OCI-LY7 (cell line): Measurements from ENCODE around the gene THAP7.

Experiments
- CTCF ChIP-seq: fragments of 200-600 bp; sonication (generic); conservative IDR thresholded peaks from 2 replicates; pipeline ENCODE4 v1.5.1; 2014; ENCODE audit warnings: mild to moderate bottlenecking, antibody characterized with exemption, low read length, moderate library complexity, mixed read lengths
- EZH2phosphoT487 ChIP-seq: fragments of 200-600 bp; sonication (generic); IDR thresholded peaks from 2 replicates; pipeline ENCODE4 v1.6.1; 2018; ENCODE audit warnings: low read depth, borderline replicate concordance, mild to moderate bottlenecking, mixed run types, antibody characterized with exemption, low read length, moderate library complexity, mixed read lengths

GRCh38 chr22:21028277-21029251 is 26.6 kb upstream of the THAP7 start:
- TF ChIP-seq CTCF (no peak), EZH2phosphoT487 (no peak)
